Measurements from ENCODE around the gene GRK7.

DNA sequence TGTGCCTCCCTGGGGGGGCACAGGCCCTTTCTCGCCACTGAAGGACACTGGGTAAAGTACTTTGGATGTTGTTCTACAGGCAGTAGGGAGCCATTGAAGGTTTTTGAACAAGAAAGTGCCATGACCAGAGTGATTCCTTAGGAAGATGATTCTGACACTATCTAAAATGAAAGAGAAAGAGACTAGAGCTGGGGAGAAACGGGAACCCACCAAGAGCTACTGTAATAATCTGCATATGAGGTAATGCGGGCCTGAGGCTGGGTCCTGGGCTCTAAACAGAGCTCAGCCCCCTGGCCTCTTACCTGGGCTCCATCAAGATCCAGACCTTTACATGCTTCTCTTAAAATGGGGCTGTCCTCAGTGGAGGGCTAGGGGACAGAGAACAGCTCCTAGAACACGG is 24.9 kb downstream of the GRK7 start:
- TF ChIP-seq POLR2A (IDR thresholded peaks at IDR 0.05; ENCODE audit: low read depth, low read length): no peak
- no peak for TF ChIP-seq POLR2AphosphoS5 (IDR thresholded peaks at IDR 0.05; ENCODE audit: low read depth, low read length)
- no peak for TF ChIP-seq TAF1 (IDR thresholded peaks at IDR 0.05; ENCODE audit: low read depth, low read length)
- TF ChIP-seq POU2F2 (IDR thresholded peaks at IDR 0.05; ENCODE audit: low read depth, low read length): no peak
- TF ChIP-seq SPI1 (IDR thresholded peaks at IDR 0.05; ENCODE audit: low read depth, low read length): no peak
